BJ (cell line): ENCODE results near the gene GPR162. TPM values are rescaled to one million over a fixed set of nuclear protein-coding genes. Genes with fewer than 3 reads are reported as not detected.

ENCODE experiments used
- CTCF ChIA-PET: fragments of 350-600 bp; formaldehyde crosslinking; extraction: SDS; loops from one replicate; lab custom pipeline; 2021; ENCODE audit warnings: antibody characterized with exemption, inconsistent platforms; lab: Yijun Ruan, JAX
- POLR2A ChIA-PET: fragments of 300-600 bp; sonication (Branson Sonifier 250); formaldehyde crosslinking; extraction: SDS; loops from one replicate; lab custom pipeline; 2021; ENCODE audit warnings: antibody characterized with exemption; lab: Charles Lee
- DNase-seq: peaks from one replicate; pipeline ENCODE4 v3.0.0-alpha.2; 2011; ENCODE audit warnings: low read depth
- H3K27me3 ChIP-seq: 2 replicates; pipeline ENCODE4 v1.6.0; 2011; ENCODE audit warnings: low read length; ENCODE audit not compliant: control insufficient read depth, insufficient read depth
- H3K36me3 ChIP-seq: 2 replicates; pipeline ENCODE4 v1.5.1; 2011; ENCODE audit warnings: low read length; ENCODE audit not compliant: control insufficient read depth, insufficient read depth
- H3K4me3 ChIP-seq: 2 replicates; pipeline ENCODE4 v1.5.1; 2011; ENCODE audit warnings: low read depth, mild to moderate bottlenecking, control low read depth, low read length
- polyA plus RNA-seq: library from polyadenylated mRNA; depleted of rRNA; stranded (reverse); fragments of >200 nt; gene quantifications from 2 replicates; pipeline ENCODE4 v1.2.3, GENCODE V29; 2011
- TF ChIP-seq, protein P1 (sequence below): IDR thresholded peaks from 2 replicates; pipeline ENCODE4 v1.5.1; 2011; ENCODE audit warnings: low read depth, mild to moderate bottlenecking, control low read depth, inconsistent platforms, low read length, moderate library complexity; ENCODE audit not compliant: insufficient read depth

Gene GPR162
- polyA plus RNA-seq, 1 experiment: 6.6 TPM

GRCh38 chr12:6830286-6830890 lies 8.8 kb downstream of the GPR162 start:
- DNase-seq: no peak
- Histone ChIP-seq H3K36me3 (peaks cover 22% of the 10 kb centered on the region), H3K27me3 (no peaks in the 10 kb centered on the region), H3K4me3 (no peak overlapping the region; the same call in 1 of the 2 replicates)
- ChIA-PET CTCF (interaction anchor here (0.9 to 12.9 kb wide), 6 partner anchors 9 to 94 kb away, joined by 3 to 92 read pairs (median 4); partner anchors contain the start of genes GPR162 and MLF2), POLR2A (interaction anchor here (0.9 kb wide), 1 partner anchor 21 kb away, joined by 4 read pairs; the partner anchor contains the start of gene USP5)
- TF ChIP-seq, protein P1, sequence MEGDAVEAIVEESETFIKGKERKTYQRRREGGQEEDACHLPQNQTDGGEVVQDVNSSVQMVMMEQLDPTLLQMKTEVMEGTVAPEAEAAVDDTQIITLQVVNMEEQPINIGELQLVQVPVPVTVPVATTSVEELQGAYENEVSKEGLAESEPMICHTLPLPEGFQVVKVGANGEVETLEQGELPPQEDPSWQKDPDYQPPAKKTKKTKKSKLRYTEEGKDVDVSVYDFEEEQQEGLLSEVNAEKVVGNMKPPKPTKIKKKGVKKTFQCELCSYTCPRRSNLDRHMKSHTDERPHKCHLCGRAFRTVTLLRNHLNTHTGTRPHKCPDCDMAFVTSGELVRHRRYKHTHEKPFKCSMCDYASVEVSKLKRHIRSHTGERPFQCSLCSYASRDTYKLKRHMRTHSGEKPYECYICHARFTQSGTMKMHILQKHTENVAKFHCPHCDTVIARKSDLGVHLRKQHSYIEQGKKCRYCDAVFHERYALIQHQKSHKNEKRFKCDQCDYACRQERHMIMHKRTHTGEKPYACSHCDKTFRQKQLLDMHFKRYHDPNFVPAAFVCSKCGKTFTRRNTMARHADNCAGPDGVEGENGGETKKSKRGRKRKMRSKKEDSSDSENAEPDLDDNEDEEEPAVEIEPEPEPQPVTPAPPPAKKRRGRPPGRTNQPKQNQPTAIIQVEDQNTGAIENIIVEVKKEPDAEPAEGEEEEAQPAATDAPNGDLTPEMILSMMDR: no peak

DNA sequence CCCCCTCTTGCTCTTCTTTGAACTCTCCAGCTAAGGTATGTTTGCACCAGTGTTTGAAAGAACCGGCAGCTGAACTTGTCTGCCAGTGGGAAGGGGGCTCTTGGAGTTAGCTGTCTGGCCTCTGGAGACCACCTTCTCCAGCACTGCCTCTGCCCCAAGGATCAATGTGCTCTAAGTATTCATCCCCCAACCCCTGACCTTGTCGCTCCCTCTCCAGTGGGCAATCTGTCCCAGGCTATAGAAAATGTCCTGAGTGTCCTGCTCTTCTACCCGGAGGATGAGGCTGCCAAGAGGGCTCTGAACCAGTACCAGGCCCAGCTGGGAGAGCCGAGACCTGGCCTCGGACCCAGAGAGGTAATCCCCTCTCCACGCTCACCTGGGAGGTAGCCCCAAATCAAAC lies 9.4 kb downstream of the GPR162 start:
- ChIA-PET CTCF (interaction anchor here (0.9 to 12.9 kb wide), 4 partner anchors 10 to 94 kb away, joined by 3 to 92 read pairs (median 4); partner anchors contain the start of genes GPR162 and MLF2), POLR2A (interaction anchor here (0.9 kb wide), 1 partner anchor 21 kb away, joined by 4 read pairs; the partner anchor contains the start of gene USP5)
- Histone ChIP-seq H3K4me3 (no peak overlapping the region), H3K27me3 (no peaks in the 10 kb centered on the region), H3K36me3 (peaks cover 22% of the 10 kb centered on the region)
- TF ChIP-seq, protein P1: no peak
- DNase-seq: no peak

DNA sequence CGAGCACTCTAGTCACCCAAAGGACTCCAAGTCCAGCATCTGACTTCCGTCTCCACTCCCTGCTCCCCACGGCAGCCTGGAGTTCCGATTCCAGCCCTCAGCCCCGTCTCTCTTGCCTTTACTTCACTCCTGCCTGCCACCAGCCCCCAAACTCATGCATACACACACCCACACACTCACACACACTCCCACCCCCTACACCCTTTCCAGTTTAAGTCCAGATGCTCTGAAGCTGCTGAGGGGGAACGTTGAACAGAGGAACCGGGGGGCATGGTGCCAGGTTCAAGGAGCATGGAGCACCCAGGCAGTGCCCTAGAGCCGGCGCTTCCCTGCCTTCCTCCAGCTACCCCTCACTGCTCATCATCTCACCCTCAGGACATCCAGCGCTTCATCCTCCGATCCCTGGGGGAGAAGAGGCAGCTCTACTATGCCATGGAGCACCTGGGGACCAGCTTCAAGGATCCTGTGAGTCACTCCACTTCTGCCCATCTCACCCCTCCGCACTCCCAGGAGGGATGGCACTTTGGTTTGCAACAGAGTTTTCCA lies 9.9 kb downstream of the GPR162 start:
- CTCF ChIA-PET: interaction anchor here (1.0 to 12.9 kb wide), 5 partner anchors 10 to 78 kb away, joined by 3 to 111 read pairs (median 5); partner anchors contain the start of genes CDCA3, GPR162, MLF2 and USP5
- no peak for DNase-seq
- H3K36me3 ChIP-seq: peaks cover 25% of the 10 kb centered on the region
- TF ChIP-seq, protein P1: no peak
- H3K27me3 ChIP-seq: no peaks in the 10 kb centered on the region
- POLR2A ChIA-PET: interaction anchor here (0.5 kb wide), 1 partner anchor 8 kb away, joined by 3 read pairs; no protein-coding TSS in a partner anchor
- H3K4me3 ChIP-seq: no peak overlapping the region

DNA sequence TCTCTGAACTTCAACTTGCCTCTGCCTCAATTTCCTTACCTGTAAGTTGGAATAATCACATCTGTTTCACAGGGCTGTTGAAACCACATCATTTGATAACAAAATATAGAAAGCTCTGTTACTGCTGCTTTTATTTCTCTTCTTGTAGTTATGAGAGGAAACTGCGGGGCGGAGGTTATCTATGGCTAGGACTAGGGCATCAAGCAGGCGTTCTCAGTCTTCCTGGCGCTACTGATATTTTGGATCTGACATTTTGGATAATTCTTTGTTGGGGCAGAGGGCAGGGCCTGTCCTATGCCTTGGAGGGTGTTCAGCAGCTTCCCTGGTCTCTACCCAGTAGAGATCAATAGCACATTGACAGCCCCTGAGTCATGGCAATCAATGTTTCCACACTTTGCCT lies 10.5 kb downstream of the GPR162 start:
- ChIA-PET CTCF (interaction anchor here (1.2 to 12.9 kb wide), 6 partner anchors 11 to 79 kb away, joined by 3 to 111 read pairs (median 18); partner anchors contain the start of genes CDCA3, GPR162, MLF2 and SPSB2), POLR2A (interaction anchor here (0.5 kb wide), 1 partner anchor 8 kb away, joined by 3 read pairs; no protein-coding TSS in a partner anchor)
- Histone ChIP-seq H3K36me3 (peaks cover 30% of the 10 kb centered on the region), H3K4me3 (no peak overlapping the region), H3K27me3 (no peaks in the 10 kb centered on the region)
- no peak for DNase-seq
- TF ChIP-seq, protein P1: no peak
